Panc1 (cell line): ENCODE data around the gene HOXD9. TPM values are rescaled to one million over a fixed set of nuclear protein-coding genes. Genes with fewer than 3 reads are reported as not detected.

Source experiments
- ATAC-seq: fragments of 200-7000 bp; cut with Tn5 transposase; 2 replicates; pipeline ENCODE4 v1.9.1; 2020; ENCODE audit warnings: mild to moderate bottlenecking, moderate library complexity
- BruUV-seq: library from RNA; stranded (reverse); fragments of 400-500 nt; replicated peaks from 2 replicates; lab custom pipeline; 2021; lab: Mats Ljungman, UMichigan
- CTCF ChIA-PET: fragments of 300-600 bp; sonication (Branson Sonifier 250); formaldehyde crosslinking; loops from one replicate; lab custom pipeline; 2022; ENCODE audit warnings: antibody characterized with exemption; lab: Charles Lee
- POLR2A ChIA-PET: fragments of 300-600 bp; sonication (Branson Sonifier 250); formaldehyde crosslinking; loops from one replicate; lab custom pipeline; 2022; ENCODE audit warnings: antibody characterized with exemption; lab: Charles Lee
- DNase-seq: peaks from one replicate; pipeline ENCODE4 v3.0.0-alpha.2; 2010; ENCODE audit warnings: low read depth, low spot score
- H3K27ac ChIP-seq: 2 replicates; pipeline ENCODE4 v1.5.1; 2011; ENCODE audit warnings: mild to moderate bottlenecking, low read length, inconsistent platforms
- H3K27me3 ChIP-seq: fragments of 200-500 bp; sonication (Bioruptor generic); 2 replicates; pipeline ENCODE4 v1.6.0; 2014; ENCODE audit warnings: low read length, inconsistent platforms; ENCODE audit not compliant: control insufficient read depth, insufficient read depth
- H3K36me3 ChIP-seq: fragments of 200-500 bp; sonication (Bioruptor generic); 2 replicates; pipeline ENCODE4 v1.5.1; 2014; ENCODE audit warnings: inconsistent platforms, mild to moderate bottlenecking, low read length, moderate library complexity; ENCODE audit not compliant: control insufficient read depth, insufficient read depth
- H3K4me1 ChIP-seq: 2 replicates; pipeline ENCODE4 v1.5.1; 2011; ENCODE audit warnings: inconsistent platforms, mild to moderate bottlenecking, low read length, moderate library complexity; ENCODE audit not compliant: control insufficient read depth, insufficient read depth
- H3K4me3 ChIP-seq, 2 experiments: 2 replicates each; pipeline ENCODE4 v1.5.1; 2011 to 2012; ENCODE audit warnings: low read depth in 2 of 2, low read length in 2 of 2, mild to moderate bottlenecking in 2 of 2, inconsistent platforms in 1 of 2, moderate library complexity in 1 of 2
- H3K9me3 ChIP-seq: fragments of 200-500 bp; sonication (Bioruptor generic); 2 replicates; pipeline ENCODE4 v1.5.1; 2014; ENCODE audit warnings: low read depth, mild to moderate bottlenecking, inconsistent platforms, low read length, moderate library complexity; ENCODE audit not compliant: control insufficient read depth, insufficient read depth
- POLR2AphosphoS5 ChIP-seq: IDR thresholded peaks from 2 replicates; pipeline ENCODE4 v1.6.1; 2012; ENCODE audit warnings: mild to moderate bottlenecking, low read depth, low read length, moderate library complexity
- REST ChIP-seq, 2 experiments: IDR thresholded peaks; 2 replicates each; pipeline ENCODE4 v1.6.1; 2011 to 2012; ENCODE audit warnings: low read depth in 2 of 2, control low read depth in 1 of 2, low read length in 1 of 2, mild to moderate bottlenecking in 1 of 2, moderate library complexity in 1 of 2; ENCODE audit not compliant: insufficient read depth in 1 of 2
- SIN3A ChIP-seq: IDR thresholded peaks from 2 replicates; pipeline ENCODE4 v1.6.1; 2012; ENCODE audit warnings: low read depth, mild to moderate bottlenecking, low read length, moderate library complexity, borderline replicate concordance; ENCODE audit not compliant: insufficient read depth
- TCF7L2 ChIP-seq: IDR thresholded peaks from 2 replicates; pipeline ENCODE4 v1.6.1; 2011; ENCODE audit warnings: mild to moderate bottlenecking, low read depth, low read length, inconsistent platforms
- in situ Hi-C: cut with HindIII; loops from 2 replicates; pipeline ENCODE4 v1.10.0; 2016; ENCODE audit warnings: low sequenced_read_pairs, low pct_unique_long_range_greater_than_20kb
- intact Hi-C: fragments of 100-400 bp; cut with micrococcal nuclease; formaldehyde crosslinking; loops from one replicate; pipeline ENCODE4 v1.10.0; 2022; ENCODE audit not compliant: unreplicated experiment
- total RNA-seq: library from RNA; stranded (reverse); gene quantifications from one replicate; pipeline ENCODE4 v1.2.1, GENCODE V29; 2021; ENCODE audit not compliant: unreplicated experiment
- TF ChIP-seq, protein P1 (sequence below): fragments of 450-650 bp; IDR thresholded peaks from 2 replicates; pipeline ENCODE4 v1.5.1; 2017; ENCODE audit warnings: mild to moderate bottlenecking

The HOXD9 gene
- total RNA-seq, 1 experiment from 2014 or later: 0.15 TPM

DNA sequence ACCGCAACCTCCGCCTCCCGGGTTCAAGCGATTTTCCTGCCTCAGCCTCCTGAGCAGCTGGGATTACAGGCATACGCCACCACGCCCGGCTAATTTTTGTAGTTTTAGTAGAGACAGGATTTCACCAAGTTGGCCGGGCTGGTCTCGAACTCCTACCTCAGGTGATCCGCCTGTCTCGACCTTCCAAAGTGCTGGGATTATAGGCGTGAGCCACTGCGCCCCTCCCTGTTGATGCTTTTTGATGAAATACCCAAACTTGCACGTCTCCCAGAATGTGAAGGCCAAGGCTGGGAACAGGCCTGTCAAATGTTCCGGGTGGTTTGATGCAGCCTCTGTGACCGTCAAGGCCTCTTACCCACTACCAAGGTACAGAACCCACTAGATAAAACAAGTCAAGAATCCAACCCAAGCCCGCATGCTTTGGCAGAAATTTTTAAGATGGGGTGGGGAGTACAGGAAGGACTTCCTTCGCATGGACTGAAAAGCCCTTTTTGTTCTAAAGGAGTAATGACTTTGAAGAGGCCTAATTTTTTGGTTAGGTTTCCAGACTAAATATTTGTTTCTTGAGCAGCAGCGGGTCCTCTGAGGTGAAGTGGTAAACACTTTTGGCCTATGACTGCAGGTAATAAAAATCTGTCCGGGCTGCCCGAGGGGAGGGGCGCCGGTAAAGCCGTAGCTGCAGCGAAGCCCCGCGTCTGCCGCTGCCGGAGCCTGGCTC lies 35.0 kb upstream of the HOXD9 start:
- CTCF ChIA-PET: interaction anchor here (0.6 to 2.0 kb wide), 2 partner anchors 10 to 837 kb away, joined by 7 read pairs; no protein-coding TSS in a partner anchor
- H3K27me3 ChIP-seq: peaks cover 36% of the 10 kb centered on the region
- ATAC-seq (no peak), DNase-seq (no peak)
- POLR2A ChIA-PET: no interaction called here
- no peaks in the 10 kb centered on the region for H3K36me3 ChIP-seq
- peak overlapping the region in 1 of 2 experiments; percentile 21; a peak in 2 of 4 replicates for H3K4me3 ChIP-seq
- H3K4me1 ChIP-seq: peaks cover 9% of the 10 kb centered on the region
- BruUV-seq: no TSS peak
- in situ Hi-C loops (no loop called here), intact Hi-C loops (loop anchor here (2.0 to 10.0 kb wide), 3 partner anchors 123 to 721 kb away; no protein-coding TSS in a partner anchor)
- no peak for TF ChIP-seq TCF7L2
- TF ChIP-seq SIN3A: no peak
- TF ChIP-seq POLR2AphosphoS5: no peak
- H3K27ac ChIP-seq: no peak overlapping the region
- H3K9me3 ChIP-seq: no peaks in the 10 kb centered on the region

DNA sequence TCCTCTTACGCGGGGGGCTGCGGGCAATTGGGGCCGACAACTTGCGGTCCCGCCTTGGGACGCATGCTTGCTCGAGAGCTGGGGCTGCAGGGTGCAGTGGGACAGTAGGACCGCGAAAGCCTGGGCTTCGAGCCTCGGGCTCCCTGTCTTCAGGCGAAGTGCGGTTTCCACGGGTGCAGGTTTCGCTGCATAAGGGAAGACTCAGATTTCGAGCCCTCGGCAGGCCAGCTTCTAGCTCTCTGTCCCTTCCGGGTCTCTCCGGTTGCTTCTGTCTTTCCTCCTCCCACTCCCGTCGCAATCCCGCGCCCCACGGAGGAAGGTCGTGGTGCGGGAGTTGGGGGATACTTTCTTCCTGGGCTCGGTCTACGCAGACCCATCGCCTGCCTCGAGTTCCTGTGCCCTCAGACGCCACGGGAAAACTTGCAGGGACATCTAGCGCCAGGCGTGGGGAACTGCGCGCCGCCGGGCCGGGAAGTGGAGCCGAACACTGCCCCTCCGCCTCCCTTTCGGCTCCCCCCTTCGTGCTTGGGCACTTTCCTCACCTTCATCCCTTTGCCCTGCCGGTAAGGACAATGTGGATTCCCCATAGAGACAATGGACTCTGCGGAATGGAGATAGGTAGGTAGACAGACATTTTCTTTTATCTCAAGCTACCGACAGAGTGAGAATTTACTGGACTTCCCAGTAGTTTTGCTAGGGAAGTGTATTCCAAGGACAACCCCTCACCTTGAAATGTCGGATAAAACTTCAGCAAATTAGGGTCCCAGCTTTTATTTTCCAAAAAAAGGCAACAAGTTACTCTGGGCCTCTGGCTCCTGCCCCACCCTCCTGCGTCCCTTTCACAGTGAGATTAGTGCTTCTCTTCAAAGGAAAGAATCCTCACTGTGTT lies 34.2 kb upstream of the HOXD9 start:
- TF ChIP-seq SIN3A: no peak
- TF ChIP-seq, protein P1, sequence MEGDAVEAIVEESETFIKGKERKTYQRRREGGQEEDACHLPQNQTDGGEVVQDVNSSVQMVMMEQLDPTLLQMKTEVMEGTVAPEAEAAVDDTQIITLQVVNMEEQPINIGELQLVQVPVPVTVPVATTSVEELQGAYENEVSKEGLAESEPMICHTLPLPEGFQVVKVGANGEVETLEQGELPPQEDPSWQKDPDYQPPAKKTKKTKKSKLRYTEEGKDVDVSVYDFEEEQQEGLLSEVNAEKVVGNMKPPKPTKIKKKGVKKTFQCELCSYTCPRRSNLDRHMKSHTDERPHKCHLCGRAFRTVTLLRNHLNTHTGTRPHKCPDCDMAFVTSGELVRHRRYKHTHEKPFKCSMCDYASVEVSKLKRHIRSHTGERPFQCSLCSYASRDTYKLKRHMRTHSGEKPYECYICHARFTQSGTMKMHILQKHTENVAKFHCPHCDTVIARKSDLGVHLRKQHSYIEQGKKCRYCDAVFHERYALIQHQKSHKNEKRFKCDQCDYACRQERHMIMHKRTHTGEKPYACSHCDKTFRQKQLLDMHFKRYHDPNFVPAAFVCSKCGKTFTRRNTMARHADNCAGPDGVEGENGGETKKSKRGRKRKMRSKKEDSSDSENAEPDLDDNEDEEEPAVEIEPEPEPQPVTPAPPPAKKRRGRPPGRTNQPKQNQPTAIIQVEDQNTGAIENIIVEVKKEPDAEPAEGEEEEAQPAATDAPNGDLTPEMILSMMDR: peak; percentile 94
- Histone ChIP-seq H3K4me3 (peak overlapping the region; percentile 21 to 45), H3K4me1 (peaks cover 9% of the 10 kb centered on the region), H3K9me3 (no peaks in the 10 kb centered on the region), H3K27me3 (peaks cover 36% of the 10 kb centered on the region), H3K36me3 (no peaks in the 10 kb centered on the region), H3K27ac (no peak overlapping the region)
- ATAC-seq: peak; percentile 87
- CTCF ChIA-PET: interaction anchor here (0.6 to 2.0 kb wide), 3 partner anchors 9 to 837 kb away, joined by 3 to 7 read pairs (median 7); no protein-coding TSS in a partner anchor
- POLR2A ChIA-PET: no interaction called here
- BruUV-seq: no TSS peak
- intact Hi-C loops (loop anchor here (2.0 to 10.0 kb wide), 3 partner anchors 123 to 721 kb away; no protein-coding TSS in a partner anchor), in situ Hi-C loops (no loop called here)
- DNase-seq: no peak

DNA sequence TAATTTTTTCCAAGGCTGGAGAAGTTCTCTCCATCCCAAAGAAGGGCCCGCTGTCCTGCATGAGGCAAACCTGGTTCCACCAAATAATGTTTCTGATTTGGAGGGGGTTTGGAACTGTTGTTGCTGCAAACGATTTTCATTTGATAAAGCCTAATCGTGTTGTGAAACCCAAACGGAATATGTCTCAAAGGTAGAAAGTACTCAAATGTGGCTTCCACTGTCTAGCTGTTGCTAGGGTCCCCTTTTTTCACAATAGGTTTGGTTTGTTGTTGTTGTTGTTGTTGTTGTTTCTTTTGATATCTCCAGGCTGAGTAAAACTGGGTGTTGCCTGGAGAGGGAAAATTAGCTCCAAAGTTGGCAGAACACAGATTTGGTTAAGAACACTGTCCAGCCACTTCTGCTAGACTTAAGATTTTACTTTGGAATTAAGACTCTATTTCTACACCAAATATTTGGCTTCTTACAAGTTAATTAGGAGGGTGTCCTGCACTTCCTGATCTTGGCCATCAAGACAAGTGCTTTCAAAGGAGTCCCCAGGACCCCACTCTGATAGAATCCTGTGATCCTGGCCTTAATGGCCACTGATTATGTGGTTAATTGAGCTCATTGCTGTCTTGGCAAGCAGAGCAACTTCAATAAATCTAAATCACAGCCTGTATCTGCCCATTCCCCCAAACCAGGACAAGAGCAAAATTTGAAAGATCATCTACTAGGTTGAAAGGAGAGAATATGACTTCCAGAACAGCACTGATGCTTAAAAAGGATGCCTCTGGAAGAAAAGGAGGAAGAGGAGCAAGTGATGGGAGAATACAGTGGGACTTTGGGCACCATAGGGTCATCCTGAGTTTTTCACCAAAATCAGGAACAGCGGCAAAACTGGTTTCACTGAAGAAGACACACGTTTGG lies 33.3 kb upstream of the HOXD9 start:
- H3K9me3 ChIP-seq: no peaks in the 10 kb centered on the region
- in situ Hi-C loops (no loop called here), intact Hi-C loops (loop anchor here (2.0 to 10.0 kb wide), 3 partner anchors 124 to 722 kb away; no protein-coding TSS in a partner anchor)
- ChIA-PET CTCF (interaction anchor here (1.4 to 2.0 kb wide), 2 partner anchors 8 to 399 kb away, joined by 3 to 7 read pairs; no protein-coding TSS in a partner anchor), POLR2A (no interaction called here)
- no peak for DNase-seq
- no peak overlapping the region for H3K4me3 ChIP-seq
- BruUV-seq: no TSS peak
- peaks cover 32% of the 10 kb centered on the region for H3K27me3 ChIP-seq
- TF ChIP-seq SIN3A (no peak), TCF7L2 (no peak), POLR2AphosphoS5 (no peak), REST (IDR thresholded peaks at IDR 0.05; ENCODE audit: insufficient read depth in 1 of 2, low read depth in 2 of 2, low read length in 1 of 2) (no peak)
- TF ChIP-seq, protein P1: no peak
- no peak overlapping the region for H3K27ac ChIP-seq
- H3K36me3 ChIP-seq: no peaks in the 10 kb centered on the region
- H3K4me1 ChIP-seq: peaks cover 9% of the 10 kb centered on the region
- no peak for ATAC-seq
